ENCODE results near the gene KCTD12. TPM values are rescaled to one million over a fixed set of nuclear protein-coding genes. Genes with fewer than 3 reads are reported as not detected.

KCTD12 gene
- total and polyA plus RNA-seq, 2 donors, result 59.7 to 383 TPM

DNA sequence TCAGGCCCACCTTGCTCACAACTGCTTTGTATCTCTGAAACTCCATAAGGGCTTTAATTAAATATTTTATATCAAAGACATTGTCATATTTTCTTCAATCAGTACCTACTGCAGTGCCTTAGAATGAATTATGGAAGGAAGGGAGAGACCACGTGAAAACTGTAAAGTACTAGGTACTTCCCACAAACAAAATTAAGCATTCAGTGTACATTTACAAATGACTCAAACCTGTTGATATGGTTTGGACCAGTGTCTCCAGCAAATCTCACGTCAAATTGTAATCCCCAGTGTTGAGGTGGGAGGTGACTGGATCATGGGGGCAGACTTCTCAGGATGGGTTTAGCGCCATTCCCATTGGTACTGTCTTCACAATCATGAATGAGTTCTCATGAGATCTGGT lies 23.2 kb downstream of the KCTD12 start:
- H3K4me3 ChIP-seq (ENCODE audit: low read depth, low read length), result no peak overlapping the region
- H3K4me1 ChIP-seq (ENCODE audit: insufficient read depth), result no peaks in the 10 kb centered on the region
- WGBS, result 93% methylated on average over 3 of the region's 3 CpGs
- H3K27ac ChIP-seq (ENCODE audit: low read depth), result no peak overlapping the region
- no peak for DNase-seq (ENCODE audit: extremely low spot score)
- H3K36me3 ChIP-seq (ENCODE audit: insufficient read depth), result no peaks in the 10 kb centered on the region

DNA sequence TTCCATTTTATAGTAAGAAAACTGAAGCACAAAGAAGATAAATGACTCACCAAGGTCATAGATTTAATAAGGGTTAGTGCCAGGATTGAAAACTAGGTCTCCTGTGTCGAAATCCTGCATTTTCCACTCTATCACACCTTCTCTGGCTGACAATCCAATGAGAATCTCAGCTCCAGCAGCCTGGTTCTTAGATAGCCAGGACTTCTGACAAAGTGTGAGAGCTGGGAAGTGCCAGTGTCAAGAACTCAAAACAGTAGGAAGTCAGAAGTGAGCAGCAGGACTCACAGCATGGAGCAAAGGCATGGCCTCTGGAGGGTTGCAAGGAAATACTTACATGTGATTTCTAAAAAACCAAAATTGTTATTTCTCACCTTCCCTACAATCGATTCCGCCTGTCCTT lies 24.3 kb downstream of the KCTD12 start:
- H3K27ac ChIP-seq (ENCODE audit: low read depth), result no peak overlapping the region
- no peaks in the 10 kb centered on the region for H3K36me3 ChIP-seq (ENCODE audit: insufficient read depth)
- H3K4me3 ChIP-seq (ENCODE audit: low read depth, low read length), result no peak overlapping the region
- no peak for DNase-seq (ENCODE audit: extremely low spot score)
- WGBS, result 81% methylated on average over 3 of the region's 3 CpGs
- no peaks in the 10 kb centered on the region for H3K4me1 ChIP-seq (ENCODE audit: insufficient read depth)

DNA sequence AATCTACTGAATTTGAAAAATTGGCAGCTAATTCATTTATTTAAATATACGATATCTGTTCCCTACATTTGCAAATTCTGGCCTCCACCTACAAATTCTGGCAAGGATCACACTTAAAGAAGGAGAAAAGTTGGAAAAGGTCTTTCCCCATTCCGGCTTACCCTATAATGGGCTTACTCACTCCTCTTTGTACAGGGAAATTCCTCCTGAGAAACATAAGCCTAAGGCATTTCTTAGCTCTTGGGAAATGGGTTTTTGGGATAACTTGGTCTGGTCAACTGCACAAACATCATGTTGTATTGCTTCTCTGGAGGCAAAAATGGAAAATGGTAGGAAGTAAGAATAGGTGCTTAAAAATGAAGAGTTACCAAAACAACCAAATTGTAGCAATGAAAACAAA lies 25.5 kb downstream of the KCTD12 start:
- 95% methylated on average over 2 of the region's 2 CpGs for WGBS
- Histone ChIP-seq H3K4me3 (ENCODE audit: low read depth, low read length) (no peak overlapping the region), H3K4me1 (ENCODE audit: insufficient read depth) (no peaks in the 10 kb centered on the region), H3K36me3 (ENCODE audit: insufficient read depth) (no peaks in the 10 kb centered on the region), H3K27ac (ENCODE audit: low read depth) (no peak overlapping the region)
- DNase-seq (ENCODE audit: extremely low spot score), result no peak

DNA sequence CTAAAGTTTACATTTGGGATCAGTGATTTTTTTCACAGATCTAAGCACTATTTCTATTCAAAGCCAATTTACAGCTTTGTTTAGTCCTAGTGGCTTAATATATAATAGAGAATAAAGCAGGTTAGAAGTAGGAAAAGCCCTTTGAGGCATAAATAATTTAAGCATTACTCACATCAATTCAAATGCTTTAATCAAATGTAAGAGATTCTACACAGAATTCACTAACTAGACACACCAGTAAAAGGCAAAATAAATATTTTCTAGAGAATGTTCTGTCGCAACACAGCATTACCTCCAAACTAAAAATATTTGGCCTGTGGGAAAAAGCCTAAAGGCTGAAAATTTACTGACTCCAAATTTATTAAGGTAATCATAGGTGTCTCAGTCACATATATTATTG lies 31.3 kb downstream of the KCTD12 start:
- 76% methylated on average over 1 of the region's 1 CpG for WGBS

DNA sequence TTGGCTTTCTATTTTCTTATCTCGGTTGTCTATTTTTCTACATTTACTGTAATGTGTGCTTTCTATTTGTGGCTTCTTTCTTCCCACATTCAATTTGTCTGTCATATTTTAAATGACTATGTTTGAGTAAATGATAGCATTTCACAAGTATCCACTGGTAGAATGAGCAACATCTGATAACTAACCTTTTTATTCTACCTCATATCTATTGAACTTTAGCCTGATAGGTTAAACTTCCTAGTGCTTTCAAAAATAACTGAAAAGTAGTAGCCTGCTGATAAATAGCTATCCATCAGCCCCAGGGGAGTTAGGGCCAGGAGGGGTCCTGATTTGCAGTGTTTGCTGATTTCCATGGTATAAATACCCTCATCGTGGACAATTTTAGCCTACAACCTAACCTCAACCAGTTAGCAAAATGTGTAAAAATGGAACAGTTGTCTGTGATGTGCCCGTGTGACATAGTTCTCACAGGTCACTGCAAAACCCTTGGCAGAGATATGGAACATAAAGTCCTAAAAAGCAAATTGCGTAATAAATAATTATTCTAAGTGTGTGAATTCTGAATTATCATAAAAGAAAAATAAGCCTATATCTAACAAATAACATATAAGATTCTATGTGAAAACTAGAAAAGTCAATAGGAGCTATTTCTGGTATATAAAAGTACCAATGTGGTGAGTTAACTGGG lies 32.1 kb downstream of the KCTD12 start:
- H3K36me3 ChIP-seq (ENCODE audit: insufficient read depth), result no peaks in the 10 kb centered on the region
- no peak overlapping the region for H3K27ac ChIP-seq (ENCODE audit: low read depth)
- H3K4me1 ChIP-seq (ENCODE audit: insufficient read depth), result no peaks in the 10 kb centered on the region
- 87% methylated on average over 4 of the region's 4 CpGs for WGBS
- H3K4me3 ChIP-seq (ENCODE audit: low read depth, low read length), result no peak overlapping the region
- no peak for DNase-seq (ENCODE audit: extremely low spot score)

More for the DNA sequence above, 31.3 kb downstream of the KCTD12 start:
- Histone ChIP-seq H3K4me3 (ENCODE audit: low read depth, low read length) (no peak overlapping the region), H3K36me3 (ENCODE audit: insufficient read depth) (no peaks in the 10 kb centered on the region), H3K4me1 (ENCODE audit: insufficient read depth) (no peaks in the 10 kb centered on the region), H3K27ac (ENCODE audit: low read depth) (no peak overlapping the region)
- DNase-seq (ENCODE audit: extremely low spot score), result no peak

DNA sequence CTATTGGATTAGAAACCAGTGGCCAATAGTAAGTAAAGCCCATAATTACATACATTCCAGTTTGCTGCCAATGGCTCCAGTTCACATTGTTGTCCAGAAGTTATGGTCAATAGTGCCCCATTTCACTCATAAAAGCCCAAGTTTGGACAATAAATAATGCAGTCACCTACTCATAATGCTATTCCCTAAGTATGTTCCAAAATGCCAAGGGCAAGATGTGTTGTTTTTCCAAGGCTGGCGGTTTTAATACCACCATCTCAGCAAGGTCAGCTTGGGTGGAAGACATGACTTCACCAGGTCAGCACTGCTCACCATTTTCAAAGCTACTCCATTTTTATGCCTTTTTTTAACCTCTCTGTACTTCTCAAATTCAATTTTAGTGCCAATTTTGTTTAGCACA lies 32.7 kb downstream of the KCTD12 start:
- no peak overlapping the region for H3K27ac ChIP-seq (ENCODE audit: low read depth)
- H3K4me3 ChIP-seq (ENCODE audit: low read depth, low read length), result no peak overlapping the region
- WGBS, result 92% methylated on average over 1 of the region's 1 CpG
- DNase-seq (ENCODE audit: extremely low spot score), result no peak
- no peaks in the 10 kb centered on the region for H3K36me3 ChIP-seq (ENCODE audit: insufficient read depth)
- no peaks in the 10 kb centered on the region for H3K4me1 ChIP-seq (ENCODE audit: insufficient read depth)

DNA sequence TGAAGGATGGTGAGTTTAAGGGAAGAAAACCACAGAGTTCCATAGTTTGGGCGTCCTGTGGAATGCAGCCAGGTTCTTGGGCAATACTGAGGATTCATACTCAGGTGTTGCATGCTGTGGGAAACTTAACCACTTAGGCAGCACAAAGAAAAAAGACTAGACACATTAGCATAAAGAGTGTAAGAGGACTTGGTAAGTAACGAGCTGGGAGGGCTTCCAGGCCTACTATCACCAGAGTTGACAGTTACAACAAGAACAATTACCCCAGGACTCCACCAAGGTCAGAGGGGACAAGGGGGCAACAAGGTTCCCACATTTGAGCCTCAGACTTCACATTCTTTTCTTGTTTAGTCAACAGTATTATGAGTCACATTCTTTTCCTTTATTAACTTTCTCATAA lies 33.2 kb downstream of the KCTD12 start:
- Histone ChIP-seq H3K4me1 (ENCODE audit: insufficient read depth) (no peaks in the 10 kb centered on the region), H3K36me3 (ENCODE audit: insufficient read depth) (no peaks in the 10 kb centered on the region), H3K4me3 (ENCODE audit: low read depth, low read length) (no peak overlapping the region), H3K27ac (ENCODE audit: low read depth) (no peak overlapping the region)
- no peak for DNase-seq (ENCODE audit: extremely low spot score)
- WGBS, result 89% methylated on average over 2 of the region's 2 CpGs

DNA sequence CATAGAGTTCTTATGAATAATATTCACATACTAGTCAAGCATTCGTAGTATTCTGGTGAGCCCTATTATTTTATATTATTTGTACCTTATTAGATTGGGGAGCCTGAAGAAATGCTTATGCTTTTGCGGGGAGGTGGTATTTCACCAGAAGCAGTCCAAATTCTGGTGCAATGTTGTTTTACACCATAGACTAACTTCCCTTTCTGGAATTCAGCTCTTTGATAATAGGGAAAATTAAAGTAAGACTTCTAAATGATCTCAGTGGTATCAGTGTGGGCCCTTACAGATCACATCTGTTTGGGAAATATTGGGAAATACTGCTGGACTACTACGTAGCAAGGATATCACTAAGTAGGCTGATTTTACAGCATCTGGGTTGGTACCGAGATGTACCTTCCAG lies 34.2 kb downstream of the KCTD12 start:
- Histone ChIP-seq H3K4me3 (ENCODE audit: low read depth, low read length) (no peak overlapping the region), H3K4me1 (ENCODE audit: insufficient read depth) (no peaks in the 10 kb centered on the region), H3K27ac (ENCODE audit: low read depth) (no peak overlapping the region), H3K36me3 (ENCODE audit: insufficient read depth) (no peaks in the 10 kb centered on the region)
- WGBS, result 97% methylated on average over 4 of the region's 4 CpGs
- DNase-seq (ENCODE audit: extremely low spot score), result no peak

DNA sequence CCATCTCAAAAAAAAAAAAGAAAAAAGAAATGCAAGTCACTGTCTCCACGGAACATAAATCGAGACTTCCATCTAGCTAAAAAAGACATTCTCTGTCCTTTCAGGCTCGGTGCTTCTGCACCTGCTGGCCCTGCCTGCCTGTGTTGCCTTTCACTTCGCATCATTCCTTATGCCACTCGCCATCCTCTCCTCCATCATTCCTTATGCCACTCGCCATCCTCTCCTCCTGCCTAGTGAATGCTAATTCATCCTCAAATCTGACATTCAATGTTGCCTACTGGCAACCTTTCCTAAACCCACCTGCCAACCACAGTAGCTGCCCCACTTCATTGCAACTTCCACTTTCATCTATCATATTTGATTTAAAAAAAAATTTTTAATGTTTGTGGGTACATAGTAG lies 36.7 kb downstream of the KCTD12 start:
- WGBS, result 98% methylated on average over 6 of the region's 6 CpGs
- Histone ChIP-seq H3K27ac (ENCODE audit: low read depth) (no peak overlapping the region), H3K4me3 (ENCODE audit: low read depth, low read length) (no peak overlapping the region), H3K36me3 (ENCODE audit: insufficient read depth) (no peaks in the 10 kb centered on the region), H3K4me1 (ENCODE audit: insufficient read depth) (no peaks in the 10 kb centered on the region)
- DNase-seq (ENCODE audit: extremely low spot score), result no peak

DNA sequence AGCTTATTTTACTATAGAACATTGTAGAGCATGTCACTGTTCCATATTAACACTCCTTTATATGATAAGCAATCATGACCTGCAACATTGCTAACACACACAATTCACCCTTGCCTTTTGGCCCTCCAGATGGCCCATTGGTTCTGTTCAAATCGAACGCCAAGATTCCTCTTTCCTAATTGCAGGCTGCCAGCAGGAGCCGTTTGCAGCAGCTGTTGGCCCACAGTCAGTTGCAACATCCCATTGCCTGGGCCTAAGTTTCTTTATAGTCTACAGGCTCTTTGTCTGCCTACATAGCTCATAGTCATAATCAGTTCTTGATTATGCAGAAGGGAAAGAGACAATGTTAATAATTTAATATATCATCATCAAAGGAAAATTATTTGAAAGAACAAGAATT lies 37.6 kb downstream of the KCTD12 start:
- H3K36me3 ChIP-seq (ENCODE audit: insufficient read depth), result no peaks in the 10 kb centered on the region
- no peak for DNase-seq (ENCODE audit: extremely low spot score)
- H3K4me3 ChIP-seq (ENCODE audit: low read depth, low read length), result no peak overlapping the region
- WGBS, result 39% methylated on average over 3 of the region's 3 CpGs
- no peak overlapping the region for H3K27ac ChIP-seq (ENCODE audit: low read depth)
- no peaks in the 10 kb centered on the region for H3K4me1 ChIP-seq (ENCODE audit: insufficient read depth)

DNA sequence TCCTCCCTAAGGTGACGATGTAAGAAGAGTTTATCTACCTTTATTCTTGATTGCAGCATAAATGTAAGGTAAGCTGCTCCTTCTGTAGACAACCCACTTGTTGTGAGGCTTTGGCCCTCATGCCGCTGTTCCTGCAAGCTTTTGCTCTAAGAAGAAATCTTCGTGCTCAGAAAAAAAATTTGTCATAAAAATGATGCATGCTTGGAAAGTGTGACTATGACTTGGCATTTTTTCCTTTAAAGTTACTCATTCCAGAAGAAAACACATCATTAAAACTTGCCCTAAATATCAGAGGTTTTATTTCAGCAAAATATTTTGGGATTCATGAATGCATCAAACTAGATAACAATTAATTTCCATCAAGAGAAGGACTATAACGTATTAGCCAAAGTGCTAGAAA lies 39.8 kb downstream of the KCTD12 start:
- H3K4me3 ChIP-seq (ENCODE audit: low read depth, low read length), result no peak overlapping the region
- no peak overlapping the region for H3K27ac ChIP-seq (ENCODE audit: low read depth)
- WGBS, result 68% methylated on average over 4 of the region's 4 CpGs
- no peak for DNase-seq (ENCODE audit: extremely low spot score)
- H3K36me3 ChIP-seq (ENCODE audit: insufficient read depth), result no peaks in the 10 kb centered on the region
- H3K4me1 ChIP-seq (ENCODE audit: insufficient read depth), result no peaks in the 10 kb centered on the region

DNA sequence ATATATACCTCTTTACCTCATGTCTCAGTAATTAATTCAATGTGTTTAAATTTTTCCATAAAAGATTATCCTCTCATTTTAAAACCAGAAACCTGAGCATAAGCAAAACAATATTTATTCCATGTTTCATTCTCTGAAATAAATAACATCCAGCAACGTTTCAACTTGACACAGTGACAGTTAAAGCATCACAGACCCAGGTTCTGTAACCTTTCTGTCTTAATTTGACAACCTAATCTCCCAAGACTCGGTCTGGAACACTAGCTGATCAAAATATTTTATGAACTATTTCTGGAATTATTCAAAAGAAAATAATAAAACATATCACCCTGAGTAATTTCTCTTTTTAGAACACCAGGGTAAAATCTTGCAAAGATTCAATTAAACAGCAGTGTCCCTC lies 40.3 kb downstream of the KCTD12 start:
- Histone ChIP-seq H3K36me3 (ENCODE audit: insufficient read depth) (no peaks in the 10 kb centered on the region), H3K27ac (ENCODE audit: low read depth) (no peak overlapping the region), H3K4me1 (ENCODE audit: insufficient read depth) (no peaks in the 10 kb centered on the region), H3K4me3 (ENCODE audit: low read depth, low read length) (no peak overlapping the region)
- no peak for DNase-seq (ENCODE audit: extremely low spot score)
- 30% methylated on average over 2 of the region's 2 CpGs for WGBS

DNA sequence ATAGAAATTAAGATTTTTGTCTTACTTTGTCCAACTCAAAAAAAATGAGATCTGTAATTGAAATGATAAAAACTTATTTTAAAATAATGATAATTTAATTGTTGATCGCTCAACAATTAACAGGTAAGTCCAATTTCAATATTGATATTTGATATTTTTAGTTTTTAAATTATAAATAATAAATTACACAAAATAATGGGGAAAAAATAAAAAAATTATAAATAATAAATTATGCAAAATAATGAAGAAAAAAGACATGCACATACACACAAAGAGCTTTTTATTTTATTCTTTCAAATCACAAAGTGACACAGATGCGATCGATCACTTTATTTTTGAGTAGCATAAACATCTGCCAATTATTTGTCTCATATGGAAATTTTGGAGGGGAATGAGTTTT lies 40.8 kb downstream of the KCTD12 start:
- WGBS, result 99% methylated on average over 3 of the region's 3 CpGs
- Histone ChIP-seq H3K27ac (ENCODE audit: low read depth) (no peak overlapping the region), H3K4me1 (ENCODE audit: insufficient read depth) (no peaks in the 10 kb centered on the region), H3K4me3 (ENCODE audit: low read depth, low read length) (no peak overlapping the region), H3K36me3 (ENCODE audit: insufficient read depth) (no peaks in the 10 kb centered on the region)
- DNase-seq (ENCODE audit: extremely low spot score), result no peak

DNA sequence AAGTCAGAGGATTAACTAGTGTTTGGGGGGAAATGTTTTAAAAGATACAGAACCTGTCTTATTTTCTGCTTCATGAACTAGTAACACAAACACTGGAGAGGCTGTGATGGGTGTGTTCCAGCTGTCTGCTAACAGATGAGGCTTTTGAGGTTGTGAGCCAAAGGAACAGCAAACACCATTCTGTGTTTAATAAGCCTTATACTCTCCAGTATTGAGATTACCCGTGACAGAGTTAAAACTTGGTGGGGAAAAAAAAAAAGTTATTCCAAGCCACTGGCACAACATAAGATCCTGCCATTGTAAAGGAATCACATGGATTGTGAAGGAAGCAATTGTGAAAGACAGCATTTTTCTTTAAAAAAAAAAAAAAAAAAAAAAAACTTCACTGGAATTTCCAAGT lies 48.4 kb downstream of the KCTD12 start:
- Histone ChIP-seq H3K27ac (ENCODE audit: low read depth) (no peak overlapping the region), H3K4me3 (ENCODE audit: low read depth, low read length) (no peak overlapping the region), H3K36me3 (ENCODE audit: insufficient read depth) (no peaks in the 10 kb centered on the region), H3K4me1 (ENCODE audit: insufficient read depth) (no peaks in the 10 kb centered on the region)
- no peak for DNase-seq (ENCODE audit: extremely low spot score)
- WGBS, result 13% methylated on average over 1 of the region's 1 CpG

DNA sequence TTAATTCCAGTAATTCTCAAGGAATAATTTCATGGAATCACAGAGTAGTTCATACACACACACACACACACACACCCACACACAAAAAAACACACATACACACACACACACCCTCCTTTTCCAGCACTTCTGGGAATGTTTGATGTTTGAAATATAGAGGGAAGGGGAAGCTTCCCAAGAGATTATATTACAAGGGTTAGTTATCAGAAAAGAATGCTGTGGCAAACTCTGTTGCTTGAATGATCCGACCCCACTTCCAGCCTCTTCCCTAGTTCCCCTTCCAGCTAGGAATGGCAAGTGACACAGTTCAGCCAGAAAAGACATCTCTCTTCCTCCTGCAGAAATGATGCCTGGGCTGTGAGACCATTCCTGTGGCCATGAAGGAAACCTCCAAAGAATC lies 49.9 kb downstream of the KCTD12 start:
- DNase-seq (ENCODE audit: extremely low spot score), result no peak
- WGBS, result 33% methylated on average over 1 of the region's 1 CpG
- Histone ChIP-seq H3K4me1 (ENCODE audit: insufficient read depth) (no peaks in the 10 kb centered on the region), H3K36me3 (ENCODE audit: insufficient read depth) (no peaks in the 10 kb centered on the region), H3K27ac (ENCODE audit: low read depth) (no peak overlapping the region), H3K4me3 (ENCODE audit: low read depth, low read length) (no peak overlapping the region)

Measured in urinary bladder (tissue), 4 donors.